K562 (cell line): ENCODE data around the gene PTGES3L. TPM values are rescaled to one million over a fixed set of nuclear protein-coding genes. Genes with fewer than 3 reads are reported as not detected.

Experiments used
- CCNT2 ChIP-seq: IDR thresholded peaks from 2 replicates; pipeline ENCODE4 v1.6.1; 2011; ENCODE audit warnings: borderline replicate concordance, low read depth, mild to moderate bottlenecking, moderate library complexity, mixed read lengths, low read length; ENCODE audit not compliant: insufficient read length; ENCODE audit errors: extremely low read depth
- COPS2 ChIP-seq: fragments of 450-650 bp; conservative IDR thresholded peaks from 2 replicates; pipeline ENCODE4 v1.6.1; 2016; ENCODE audit warnings: mild to moderate bottlenecking, moderate library complexity
- ELF1 ChIP-seq: fragments of 200-800 bp; sonication (Bioruptor generic); IDR thresholded peaks from 2 replicates; pipeline ENCODE4 v1.6.1; 2016; ENCODE audit warnings: missing genetic modification characterization, missing compliant biosample characterization
- HCFC1 ChIP-seq: IDR thresholded peaks from 2 replicates; pipeline ENCODE4 v1.6.1; 2012; ENCODE audit warnings: low read depth, low read length, improper control_type of control experiment
- MYC ChIP-seq, 2 experiments: fragments of 250-450 bp in 1 of 2; sonication (Bioruptor Pico) in 1 of 2; IDR thresholded peaks; 2 replicates each; pipeline versions ENCODE4 v1.5.1 to v1.6.1; 2012 to 2021; ENCODE audit warnings: low read depth in 2 of 2, borderline replicate concordance in 1 of 2, improper control_type of control experiment in 1 of 2, low read length in 1 of 2, mild to moderate bottlenecking in 1 of 2, moderate library complexity in 1 of 2
- NCOA1 ChIP-seq: fragments of 450-650 bp; IDR thresholded peaks from 2 replicates; pipeline ENCODE4 v1.6.1; 2016; ENCODE audit warnings: low read depth
- NFIC ChIP-seq: fragments of 450-650 bp; IDR thresholded peaks from 2 replicates; pipeline ENCODE4 v1.6.1; 2017; ENCODE audit warnings: mild to moderate bottlenecking, inconsistent platforms
- PHB ChIP-seq: fragments of 250-450 bp; sonication (Bioruptor Pico); IDR thresholded peaks from 2 replicates; pipeline ENCODE4 v1.5.0; 2021
- RBM22 ChIP-seq: fragments of 200-400 bp; formaldehyde crosslinking; IDR thresholded peaks from 2 replicates; pipeline ENCODE4 v1.6.1; 2018; ENCODE audit warnings: low read length, low read depth; ENCODE audit not compliant: poor library complexity, severe bottlenecking
- RUNX1 ChIP-seq: sonication (generic); IDR thresholded peaks from 2 replicates; pipeline ENCODE4 v1.6.1; 2016; ENCODE audit warnings: antibody characterized with exemption, low read depth
- SLC30A9 ChIP-seq: fragments of 250-450 bp; sonication (Bioruptor Pico); IDR thresholded peaks from 2 replicates; pipeline ENCODE4 v1.8.0; 2022; ENCODE audit warnings: mild to moderate bottlenecking, moderate library complexity
- SMAD1 ChIP-seq: fragments of 150-350 bp; IDR thresholded peaks from 2 replicates; pipeline ENCODE4 v1.6.1; 2014; ENCODE audit warnings: low read length, low read depth; ENCODE audit not compliant: partially characterized antibody
- SRSF9 ChIP-seq: fragments of 200-400 bp; formaldehyde crosslinking; IDR thresholded peaks from 2 replicates; pipeline ENCODE4 v1.6.1; 2017; ENCODE audit warnings: low read depth, low read length, borderline replicate concordance
- U2AF1 ChIP-seq: fragments of 200-400 bp; formaldehyde crosslinking; optimal IDR thresholded peaks from 2 replicates; pipeline ENCODE3; 2017; ENCODE audit warnings: mild to moderate bottlenecking, low read depth, low read length, moderate library complexity
- XRCC4 ChIP-seq: IDR thresholded peaks from one replicate; pipeline ENCODE4 v1.6.1; 2011; ENCODE audit not compliant: insufficient read depth, insufficient read length; ENCODE audit errors: extremely low read depth
- ZNF3 ChIP-seq: fragments of 250-450 bp; sonication (Bioruptor Pico); IDR thresholded peaks from 2 replicates; pipeline ENCODE4 v1.5.0; 2021; ENCODE audit warnings: mild to moderate bottlenecking, moderate library complexity
- polyA plus RNA-seq, 8 experiments: library from polyadenylated mRNA; depleted of rRNA in 4 of 8; stranded (reverse) in 5 of 8; unstranded in 3 of 8; fragments of >200 nt; fragmentation: Nextera tagmentation in 2 of 8; fragmentation: Illumina TruSeq in 1 of 8; extraction: Ambion mirVana in 2 of 8; extraction: Trizol in 1 of 8; gene quantifications; 2 replicates each; pipeline versions ENCODE4 v1.2.1 to v1.2.3, GENCODE V29; 2011 to 2014; ENCODE audit warnings: inconsistent platforms in 1 of 8, missing spikeins in 1 of 8
- total RNA-seq, 7 experiments: library from RNA; depleted of rRNA in 6 of 7; stranded (reverse); fragments of >200 nt in 6 of 7; fragmentation: Illumina TruSeq in 2 of 7; extraction: Trizol in 2 of 7; gene quantifications; 2 replicates each; pipeline versions ENCODE4 v1.2.1 to v1.2.3, GENCODE V29; 2011 to 2021; ENCODE audit warnings: low replicate concordance in 1 of 7
- TF ChIP-seq, protein P1 (sequence below): sonication (generic); formaldehyde crosslinking; IDR thresholded peaks from 2 replicates; pipeline ENCODE4 v1.8.0; 2022; ENCODE audit warnings: missing genetic modification reagents, mild to moderate bottlenecking, borderline replicate concordance
- TF ChIP-seq, protein P2 (sequence below): fragments of 150-350 bp; conservative IDR thresholded peaks from 2 replicates; pipeline ENCODE4 v1.6.1; 2014; ENCODE audit warnings: low read length
- TF ChIP-seq, protein P3 (sequence below): sonication (generic); formaldehyde crosslinking; IDR thresholded peaks from 2 replicates; pipeline ENCODE4 v1.8.1; 2022; ENCODE audit warnings: missing genetic modification reagents
- TF ChIP-seq, protein P4 (sequence below): fragments of 450-650 bp; formaldehyde crosslinking; IDR thresholded peaks from 2 replicates; pipeline ENCODE4 v1.4.0; 2022; ENCODE audit warnings: mild to moderate bottlenecking, moderate library complexity
- TF ChIP-seq, protein P5 (sequence below), 3 experiments: fragments of 200-800 bp in 1 of 3; sonication (Bioruptor generic) in 1 of 3; sonication (generic) in 1 of 3; formaldehyde crosslinking in 1 of 3; IDR thresholded peaks; 2 replicates each; pipeline versions ENCODE4 v1.6.1 to v1.8.0; 2016 to 2022; ENCODE audit warnings: mild to moderate bottlenecking in 2 of 3, missing compliant biosample characterization in 2 of 3, missing genetic modification characterization in 2 of 3, missing genetic modification reagents in 1 of 3

Gene PTGES3L
- total and polyA plus RNA-seq, 9 of the 15 experiments (the other 6 are each of a cell fraction or from before 2014, with no cell fraction given): 6.0 to 16.0 (median 9.6) TPM

DNA sequence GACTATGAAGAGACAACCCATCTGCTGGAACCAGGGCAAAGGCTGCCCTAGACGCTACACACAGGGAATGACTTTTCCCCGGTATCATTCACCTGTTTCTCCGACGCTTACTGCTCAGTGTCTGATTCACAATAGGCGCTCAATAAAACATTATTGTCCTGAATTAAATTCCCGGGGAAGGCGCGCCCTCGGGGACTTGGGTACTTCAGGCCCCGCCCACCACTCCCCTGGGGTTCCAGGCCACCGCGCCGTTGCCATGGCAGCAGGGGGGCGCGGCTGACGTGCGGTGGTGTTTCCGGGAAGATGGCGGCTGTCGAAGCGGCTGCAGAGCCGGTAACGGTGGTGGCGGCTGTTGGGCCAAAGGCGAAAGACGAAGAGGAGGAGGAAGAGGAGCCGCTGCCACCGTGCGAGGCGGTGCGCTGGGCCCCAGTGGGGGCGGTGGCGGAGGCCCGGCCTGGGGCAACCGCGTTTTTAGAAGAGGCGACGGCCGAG is 440 bp upstream of the PTGES3L start, which contains the start of gene RUNDC1 (continued):
- TF ChIP-seq, protein P1, sequence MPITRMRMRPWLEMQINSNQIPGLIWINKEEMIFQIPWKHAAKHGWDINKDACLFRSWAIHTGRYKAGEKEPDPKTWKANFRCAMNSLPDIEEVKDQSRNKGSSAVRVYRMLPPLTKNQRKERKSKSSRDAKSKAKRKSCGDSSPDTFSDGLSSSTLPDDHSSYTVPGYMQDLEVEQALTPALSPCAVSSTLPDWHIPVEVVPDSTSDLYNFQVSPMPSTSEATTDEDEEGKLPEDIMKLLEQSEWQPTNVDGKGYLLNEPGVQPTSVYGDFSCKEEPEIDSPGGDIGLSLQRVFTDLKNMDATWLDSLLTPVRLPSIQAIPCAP (CRISPR knock-in tag): no peak
- TF ChIP-seq, protein P2, sequence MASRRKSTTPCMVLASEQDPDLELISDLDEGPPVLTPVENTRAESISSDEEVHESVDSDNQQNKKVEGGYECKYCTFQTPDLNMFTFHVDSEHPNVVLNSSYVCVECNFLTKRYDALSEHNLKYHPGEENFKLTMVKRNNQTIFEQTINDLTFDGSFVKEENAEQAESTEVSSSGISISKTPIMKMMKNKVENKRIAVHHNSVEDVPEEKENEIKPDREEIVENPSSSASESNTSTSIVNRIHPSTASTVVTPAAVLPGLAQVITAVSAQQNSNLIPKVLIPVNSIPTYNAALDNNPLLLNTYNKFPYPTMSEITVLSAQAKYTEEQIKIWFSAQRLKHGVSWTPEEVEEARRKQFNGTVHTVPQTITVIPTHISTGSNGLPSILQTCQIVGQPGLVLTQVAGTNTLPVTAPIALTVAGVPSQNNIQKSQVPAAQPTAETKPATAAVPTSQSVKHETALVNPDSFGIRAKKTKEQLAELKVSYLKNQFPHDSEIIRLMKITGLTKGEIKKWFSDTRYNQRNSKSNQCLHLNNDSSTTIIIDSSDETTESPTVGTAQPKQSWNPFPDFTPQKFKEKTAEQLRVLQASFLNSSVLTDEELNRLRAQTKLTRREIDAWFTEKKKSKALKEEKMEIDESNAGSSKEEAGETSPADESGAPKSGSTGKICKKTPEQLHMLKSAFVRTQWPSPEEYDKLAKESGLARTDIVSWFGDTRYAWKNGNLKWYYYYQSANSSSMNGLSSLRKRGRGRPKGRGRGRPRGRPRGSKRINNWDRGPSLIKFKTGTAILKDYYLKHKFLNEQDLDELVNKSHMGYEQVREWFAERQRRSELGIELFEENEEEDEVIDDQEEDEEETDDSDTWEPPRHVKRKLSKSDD: peak; percentile 81; the same call in 1 of the 2 replicates
- TF ChIP-seq SRSF9: no peak
- TF ChIP-seq RBM22: peak; percentile 97
- TF ChIP-seq COPS2: no peak
- no peak for TF ChIP-seq U2AF1
- TF ChIP-seq, protein P3, sequence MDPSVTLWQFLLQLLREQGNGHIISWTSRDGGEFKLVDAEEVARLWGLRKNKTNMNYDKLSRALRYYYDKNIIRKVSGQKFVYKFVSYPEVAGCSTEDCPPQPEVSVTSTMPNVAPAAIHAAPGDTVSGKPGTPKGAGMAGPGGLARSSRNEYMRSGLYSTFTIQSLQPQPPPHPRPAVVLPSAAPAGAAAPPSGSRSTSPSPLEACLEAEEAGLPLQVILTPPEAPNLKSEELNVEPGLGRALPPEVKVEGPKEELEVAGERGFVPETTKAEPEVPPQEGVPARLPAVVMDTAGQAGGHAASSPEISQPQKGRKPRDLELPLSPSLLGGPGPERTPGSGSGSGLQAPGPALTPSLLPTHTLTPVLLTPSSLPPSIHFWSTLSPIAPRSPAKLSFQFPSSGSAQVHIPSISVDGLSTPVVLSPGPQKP: no peak
- TF ChIP-seq NFIC: no peak
- TF ChIP-seq, protein P4, sequence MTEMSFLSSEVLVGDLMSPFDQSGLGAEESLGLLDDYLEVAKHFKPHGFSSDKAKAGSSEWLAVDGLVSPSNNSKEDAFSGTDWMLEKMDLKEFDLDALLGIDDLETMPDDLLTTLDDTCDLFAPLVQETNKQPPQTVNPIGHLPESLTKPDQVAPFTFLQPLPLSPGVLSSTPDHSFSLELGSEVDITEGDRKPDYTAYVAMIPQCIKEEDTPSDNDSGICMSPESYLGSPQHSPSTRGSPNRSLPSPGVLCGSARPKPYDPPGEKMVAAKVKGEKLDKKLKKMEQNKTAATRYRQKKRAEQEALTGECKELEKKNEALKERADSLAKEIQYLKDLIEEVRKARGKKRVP (CRISPR knock-in tag): no peak
- peak; percentile 40 for TF ChIP-seq SMAD1
- peak; percentile 30 for TF ChIP-seq CCNT2
- TF ChIP-seq NCOA1: no peak
- TF ChIP-seq HCFC1: peak; percentile 38; the same call in 1 of the 2 replicates
- no peak for TF ChIP-seq SLC30A9
- 0 out of 2 replicates have a peak, but pooled peaks have one; percentile 10 for TF ChIP-seq RUNX1
- TF ChIP-seq ELF1 (tag): peak; percentile 93
- TF ChIP-seq, protein P5, sequence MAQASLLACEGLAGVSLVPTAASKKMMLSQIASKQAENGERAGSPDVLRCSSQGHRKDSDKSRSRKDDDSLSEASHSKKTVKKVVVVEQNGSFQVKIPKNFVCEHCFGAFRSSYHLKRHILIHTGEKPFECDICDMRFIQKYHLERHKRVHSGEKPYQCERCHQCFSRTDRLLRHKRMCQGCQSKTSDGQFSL (CRISPR knock-in tag; IDR thresholded peaks at IDR 0.05): no peak
- TF ChIP-seq, protein P5 (tag; IDR thresholded peaks at IDR 0.05): no peak
- TF ChIP-seq PHB (CRISPR knock-in tag): peak; percentile 20; the same call in 1 of the 2 replicates
- TF ChIP-seq XRCC4: no peak
- no peak for TF ChIP-seq ZNF3 (CRISPR knock-in tag)
- peak; percentile 52; the same call in 1 of the 2 replicates for TF ChIP-seq MYC (IDR thresholded peaks at IDR 0.05; ENCODE audit: low read depth, low read length)
- no peak for TF ChIP-seq MYC (CRISPR knock-in tag; IDR thresholded peaks at IDR 0.05; ENCODE audit: borderline replicate concordance, low read depth)
